Measurements from ENCODE around the gene NNT.
"Not testable (repeated sequence)": the region's sequence is repeated elsewhere in the genome, so short reads cannot be mapped to it uniquely, and the experiment has no call there.

NNT gene

GRCh38 chr5:43728581-43728980 is 125.6 kb downstream of the NNT start:
- no peak for DNase-seq

GRCh38 chr5:43729846-43730478 is 127.0 kb downstream of the NNT start:
- peak; percentile 61 for DNase-seq

GRCh38 chr5:43730832-43731342 is 127.9 kb downstream of the NNT start:
- DNase-seq: no peak

- no peak for DNase-seq
Observed at GRCh38 chr5:43731573-43731972, 128.6 kb downstream of the NNT start.

GRCh38 chr5:43745923-43746548 is 143.1 kb downstream of the NNT start:
- DNase-seq: not testable (repeated sequence)

GRCh38 chr5:43750809-43751208 is 147.8 kb downstream of the NNT start:
- DNase-seq: no peak

GRCh38 chr5:43753069-43753468 is 150.1 kb downstream of the NNT start:
- DNase-seq: no peak

Measured in OCI-M1 (cell line).